H4 (cell line): ENCODE measurements around the gene MOK. TPM values are rescaled to one million over a fixed set of nuclear protein-coding genes. Genes with fewer than 3 reads are reported as not detected.
"Not testable (repeated sequence)": the region's sequence is repeated elsewhere in the genome, so short reads cannot be mapped to it uniquely, and the experiment has no call there.

Source experiments
- DNase-seq: peaks from one replicate; pipeline ENCODE4 v3.0.0-alpha.2; 2015; ENCODE audit warnings: low spot score
- total RNA-seq: library from RNA; depleted of rRNA; stranded (reverse); fragments of >200 nt; shearing (Covaris generic); gene quantifications from 2 replicates; pipeline ENCODE4 v1.2.3, GENCODE V29; 2014

MOK gene
- total RNA-seq, 1 experiment from 2014 or later, result 2.0 TPM

GRCh38 chr14:102248121-102248520 lies 56.8 kb downstream of the MOK start:
- DNase-seq, result no peak

GRCh38 chr14:102246071-102246470 lies 58.9 kb downstream of the MOK start:
- DNase-seq, result no peak

DNA sequence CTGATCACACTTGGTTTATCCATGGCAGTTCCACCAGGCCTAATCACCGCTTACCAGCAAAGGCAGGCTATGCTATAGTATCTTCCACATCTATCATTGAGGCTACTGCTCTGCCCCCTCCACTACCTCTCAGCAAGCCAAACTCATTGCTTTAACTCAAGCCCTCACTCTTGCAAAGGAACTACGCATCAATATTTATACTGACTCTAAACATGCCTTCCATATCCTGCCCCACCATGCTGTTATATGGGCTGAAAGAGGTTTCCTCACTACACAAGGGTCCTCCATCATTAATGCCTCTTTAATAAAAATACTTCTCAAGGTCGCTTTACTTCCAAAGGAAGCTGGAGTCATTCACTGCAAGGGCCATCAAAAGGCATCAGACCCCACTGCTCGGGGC lies 61.2 kb downstream of the MOK start:
- not testable (repeated sequence) for DNase-seq

DNA sequence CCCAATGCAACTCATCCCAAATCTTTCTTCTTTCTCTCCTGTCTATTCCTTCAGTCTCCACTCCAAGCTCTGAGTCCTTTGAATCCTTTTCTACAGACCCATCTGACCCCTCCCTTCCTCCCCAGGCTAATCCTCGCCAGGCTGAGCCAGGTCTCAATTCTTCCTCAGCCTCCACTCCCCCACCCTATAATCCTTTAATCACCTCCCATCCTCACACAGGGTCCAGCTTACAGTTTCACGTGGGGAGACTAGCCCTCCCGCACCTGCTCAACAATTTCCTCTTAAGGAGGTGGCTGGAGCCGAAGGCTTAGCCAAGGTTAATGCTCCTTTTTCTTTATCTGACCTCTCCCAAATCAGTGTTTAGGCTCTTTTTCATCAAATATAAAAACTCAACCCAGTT lies 63.8 kb downstream of the MOK start:
- no peak for DNase-seq

DNA sequence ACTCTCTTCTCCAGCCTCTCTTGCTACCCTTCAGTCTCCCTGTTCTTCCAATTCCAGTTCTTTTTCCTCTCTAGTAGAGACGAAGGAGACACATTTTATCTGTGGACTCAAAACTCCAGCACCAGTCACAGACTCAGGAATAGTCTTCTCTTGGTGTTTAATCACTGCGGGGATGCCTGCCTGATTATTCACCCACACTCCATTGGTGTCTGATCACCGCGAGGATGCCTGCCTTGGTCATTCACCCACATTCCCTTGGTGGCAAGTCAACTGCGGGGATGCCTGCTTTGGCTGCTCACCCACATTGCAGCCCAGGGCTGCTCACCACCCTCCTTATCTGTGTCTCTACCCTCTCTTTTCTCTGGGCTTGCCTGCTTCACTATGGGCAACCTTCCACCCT lies 64.5 kb downstream of the MOK start:
- DNase-seq, result not testable (repeated sequence)

DNA sequence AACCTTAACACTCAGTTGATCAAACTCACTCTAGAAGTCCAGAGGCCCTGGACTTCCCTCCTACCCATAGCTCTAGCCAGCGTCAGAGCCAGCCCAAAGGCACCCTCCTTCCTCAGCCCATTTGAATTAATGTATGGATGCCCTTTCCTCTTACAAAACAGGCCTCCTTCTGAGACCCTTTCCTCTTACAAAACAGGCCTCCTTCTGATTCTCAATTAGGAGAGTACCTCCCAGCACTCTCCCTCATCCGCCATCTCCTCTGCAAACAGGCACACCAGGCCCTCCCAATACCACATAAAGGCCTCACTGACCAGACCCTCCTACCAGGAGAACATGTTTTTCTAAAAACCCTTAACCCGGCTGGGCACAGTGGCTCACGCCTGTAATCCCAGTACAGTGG lies 65.7 kb downstream of the MOK start:
- no peak for DNase-seq

- DNase-seq, result no peak
Measured at GRCh38 chr14:102238766-102239165, 66.2 kb downstream of the MOK start.

GRCh38 chr14:102238131-102238530 lies 66.8 kb downstream of the MOK start:
- no peak for DNase-seq

DNA sequence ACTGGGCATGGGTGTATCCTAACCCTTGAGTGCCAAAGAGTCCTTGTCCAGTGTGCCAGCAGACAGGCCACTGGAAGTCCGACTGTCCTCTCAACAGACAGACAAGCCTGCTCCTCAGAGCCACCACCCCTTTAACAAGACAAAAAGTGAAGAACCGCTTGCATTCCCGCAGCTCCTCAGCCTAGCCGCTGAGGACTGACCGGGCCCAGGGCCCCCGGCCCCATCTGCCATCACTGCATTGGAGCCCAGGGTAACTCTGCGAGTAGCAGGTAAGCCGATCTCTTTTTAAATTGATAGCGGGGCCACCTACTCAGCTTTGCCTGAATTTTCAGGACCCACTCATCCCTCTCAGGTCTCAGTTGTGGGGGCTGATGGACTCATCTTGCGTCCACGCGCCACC lies 68.9 kb downstream of the MOK start:
- DNase-seq, result no peak

- peak; percentile 50 for DNase-seq
Measured at GRCh38 chr14:102235275-102235897, 69.6 kb downstream of the MOK start.

- no peak for DNase-seq
Measured at GRCh38 chr14:102234331-102235264, 70.4 kb downstream of the MOK start.

DNA sequence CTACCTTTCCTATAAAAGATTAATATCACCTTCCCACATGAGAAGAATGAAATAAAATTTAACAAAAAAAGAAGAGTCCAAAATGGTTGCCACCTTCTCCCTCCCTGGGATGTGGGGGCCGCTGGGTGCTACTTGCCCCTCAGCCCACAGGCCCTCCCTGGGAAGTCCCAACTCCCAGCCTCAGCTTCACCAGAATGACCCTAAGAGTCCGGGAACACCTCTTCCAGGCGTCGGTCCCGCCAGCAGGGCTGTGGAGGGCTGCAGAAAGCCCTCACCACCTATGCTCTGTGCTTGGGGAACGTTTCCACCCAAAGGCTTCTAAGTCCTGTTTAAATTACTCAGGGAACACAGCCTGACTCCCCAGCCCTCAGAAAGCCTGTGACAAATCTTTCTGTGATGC lies 71.9 kb downstream of the MOK start:
- no peak for DNase-seq

DNA sequence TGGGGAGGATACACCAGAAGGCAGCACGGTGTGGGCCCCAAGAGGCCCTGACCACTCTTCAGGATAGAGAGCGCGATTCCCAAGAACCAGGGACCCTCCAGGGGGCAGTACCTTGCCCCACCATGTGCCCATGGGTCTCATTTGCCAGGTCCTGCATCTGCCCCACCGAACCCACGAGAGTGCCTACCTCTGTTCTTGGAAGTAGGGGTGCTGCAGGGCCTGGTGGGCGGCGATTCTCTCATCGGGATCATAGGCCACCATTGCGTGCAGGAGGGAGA lies 72.7 kb downstream of the MOK start:
- DNase-seq, result no peak

GRCh38 chr14:102231476-102232347 lies 73.3 kb downstream of the MOK start:
- no peak for DNase-seq

- DNase-seq, result no peak
Measured at GRCh38 chr14:102230481-102231210, 74.3 kb downstream of the MOK start.

DNA sequence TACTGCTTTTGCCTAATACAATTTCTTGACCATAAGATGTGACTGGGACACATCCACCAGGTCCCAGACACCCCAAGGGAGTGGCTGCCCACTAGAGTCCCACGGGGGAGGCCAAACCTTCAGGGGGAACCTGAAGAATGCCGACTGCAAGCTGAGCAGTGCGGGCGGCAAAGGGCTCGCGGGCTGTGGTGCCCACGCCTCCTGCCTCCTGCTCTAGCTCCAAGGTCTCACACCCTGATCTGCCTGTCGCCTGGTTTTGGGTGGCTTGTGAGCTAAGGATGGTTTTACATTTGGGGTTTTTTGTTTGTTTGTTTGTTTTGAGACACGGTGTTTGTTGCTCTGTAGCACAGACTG lies 75.2 kb downstream of the MOK start:
- DNase-seq, result no peak

- DNase-seq, result no peak
Measured at GRCh38 chr14:102229071-102229738, 75.8 kb downstream of the MOK start.

- DNase-seq, result no peak
Measured at GRCh38 chr14:102227184-102227964, 77.6 kb downstream of the MOK start.

DNA sequence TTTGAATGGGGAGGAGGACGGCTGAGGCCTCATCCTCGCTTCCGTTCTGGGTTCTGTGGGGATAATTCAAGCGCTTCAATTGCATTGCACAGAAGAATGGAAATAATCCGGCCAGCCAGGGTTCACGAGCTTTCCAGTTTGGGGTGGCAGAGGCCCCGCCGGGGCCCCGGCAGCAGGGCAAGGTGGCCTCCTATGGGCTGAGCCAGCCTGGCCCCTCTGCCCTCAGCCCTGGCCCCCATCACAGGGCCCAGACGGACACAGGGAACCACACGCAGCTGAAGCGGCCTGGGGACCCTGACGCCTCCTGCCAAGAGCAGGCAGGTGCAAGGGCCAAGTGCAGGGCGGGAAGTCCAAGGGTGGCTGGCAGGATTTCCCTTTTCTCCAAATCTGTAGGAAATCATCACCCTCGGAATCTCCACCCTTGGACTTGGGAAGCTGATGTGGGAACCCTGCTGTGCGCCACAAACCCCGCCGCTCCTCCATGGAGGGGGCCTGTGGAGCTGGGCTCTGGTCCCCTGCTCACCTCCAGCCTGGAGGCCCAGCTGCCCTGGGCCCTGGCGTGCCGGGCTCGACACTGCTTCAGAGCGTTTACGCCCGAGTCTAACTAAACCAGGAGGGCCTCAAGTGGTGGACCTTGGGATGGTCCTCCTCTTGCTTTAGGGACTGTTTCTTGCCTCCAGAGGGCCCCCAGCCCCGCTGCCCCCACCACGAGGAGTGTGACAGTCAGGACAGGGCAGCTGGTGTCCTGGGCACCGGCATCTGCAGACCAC lies 78.4 kb downstream of the MOK start:
- DNase-seq, result no peak

- no peak for DNase-seq
Measured at GRCh38 chr14:102225936-102226335, 79.0 kb downstream of the MOK start.
